Superior temporal gyrus (tissue), 1 donor: ENCODE measurements around the gene NDST4.
"Not testable (repeated sequence)": the region's sequence is repeated elsewhere in the genome, so short reads cannot be mapped to it uniquely, and the experiment has no call there.

Experiments used
- DNase-seq: peaks from one replicate; pipeline ENCODE4 v3.0.0-alpha.2; 2016; ENCODE audit errors: extremely low spot score

The NDST4 gene

DNA sequence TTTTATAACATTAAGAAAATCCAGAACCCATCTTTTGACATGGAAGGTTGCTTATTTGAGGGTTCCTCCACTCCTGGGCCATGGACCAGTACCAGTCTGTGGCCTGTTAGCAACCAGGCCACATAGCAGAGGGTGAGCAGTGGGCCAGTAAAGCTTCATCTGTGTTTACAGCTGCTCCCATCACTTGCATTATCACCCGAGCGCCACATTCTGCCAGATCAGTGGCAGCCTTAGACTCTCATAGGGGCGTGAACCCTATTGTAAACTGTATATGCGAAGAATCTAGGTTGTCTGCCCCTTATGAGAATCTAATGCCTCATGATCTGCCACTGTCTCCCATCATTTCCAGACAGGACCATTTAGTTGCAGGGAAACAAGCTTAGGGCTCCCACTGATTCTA, 58.6 kb downstream of the NDST4 start:
- DNase-seq = no peak

DNA sequence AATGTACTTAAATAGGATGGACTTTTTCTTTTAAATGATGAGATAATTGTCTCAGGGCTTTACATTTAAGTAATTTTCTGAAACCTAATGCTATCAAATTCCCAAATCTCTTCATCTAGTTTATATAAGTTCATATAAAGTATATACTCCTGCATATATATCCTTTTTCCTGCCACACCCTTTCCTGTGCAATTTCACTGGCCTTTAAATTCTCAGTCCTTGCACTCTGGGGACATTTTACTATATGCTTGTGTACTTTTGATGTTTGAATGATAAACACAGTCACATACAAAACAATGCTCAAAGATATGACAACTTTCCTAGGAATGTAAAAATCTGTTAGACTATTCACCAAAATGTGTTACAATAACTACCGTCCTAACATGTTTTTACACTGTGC, 60.1 kb downstream of the NDST4 start:
- DNase-seq = no peak

DNA sequence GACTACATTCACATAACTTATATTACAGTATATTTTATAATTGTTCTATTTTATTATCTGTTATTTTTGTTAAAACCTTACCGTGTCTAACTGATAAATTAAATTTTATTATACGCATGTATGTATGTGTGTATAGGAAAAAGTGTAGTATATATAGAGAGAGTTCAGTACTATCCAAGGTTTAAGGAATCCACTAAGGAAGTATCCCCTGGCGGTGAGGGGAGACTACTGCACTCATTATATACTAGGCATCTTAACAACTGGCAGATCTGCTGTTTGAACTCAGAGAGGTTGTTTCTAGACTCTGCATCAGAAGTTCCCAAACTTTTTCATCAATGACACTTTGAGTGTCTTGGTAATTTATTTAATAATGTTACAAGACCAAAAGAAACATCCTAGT, 70.9 kb downstream of the NDST4 start:
- DNase-seq = no peak

DNA sequence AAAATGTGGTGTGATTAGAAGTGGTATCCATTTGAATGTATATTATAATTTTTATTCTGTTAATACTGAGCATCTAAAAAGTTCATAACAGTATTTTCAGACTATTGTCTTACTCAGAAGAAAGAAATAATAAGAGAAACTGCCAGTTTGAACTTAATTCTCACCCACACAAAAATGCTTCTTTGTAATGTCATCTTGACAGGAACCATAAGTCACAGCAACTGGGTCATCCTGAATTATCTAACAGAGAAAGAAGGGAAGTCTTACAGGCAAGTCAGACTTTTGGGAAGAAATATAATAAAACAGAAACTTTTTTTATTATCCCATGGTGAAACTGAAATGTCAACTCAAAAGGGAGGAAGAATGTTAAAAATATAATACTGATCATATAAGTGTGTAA, 83.1 kb downstream of the NDST4 start:
- DNase-seq = no peak

GRCh38 chr4:115028682-115029410, 84.6 kb downstream of the NDST4 start:
- DNase-seq = no peak

GRCh38 chr4:114999880-115000279, 113.5 kb downstream of the NDST4 start:
- no peak for DNase-seq

GRCh38 chr4:114998316-114998715, 115.1 kb downstream of the NDST4 start:
- DNase-seq = no peak

DNA sequence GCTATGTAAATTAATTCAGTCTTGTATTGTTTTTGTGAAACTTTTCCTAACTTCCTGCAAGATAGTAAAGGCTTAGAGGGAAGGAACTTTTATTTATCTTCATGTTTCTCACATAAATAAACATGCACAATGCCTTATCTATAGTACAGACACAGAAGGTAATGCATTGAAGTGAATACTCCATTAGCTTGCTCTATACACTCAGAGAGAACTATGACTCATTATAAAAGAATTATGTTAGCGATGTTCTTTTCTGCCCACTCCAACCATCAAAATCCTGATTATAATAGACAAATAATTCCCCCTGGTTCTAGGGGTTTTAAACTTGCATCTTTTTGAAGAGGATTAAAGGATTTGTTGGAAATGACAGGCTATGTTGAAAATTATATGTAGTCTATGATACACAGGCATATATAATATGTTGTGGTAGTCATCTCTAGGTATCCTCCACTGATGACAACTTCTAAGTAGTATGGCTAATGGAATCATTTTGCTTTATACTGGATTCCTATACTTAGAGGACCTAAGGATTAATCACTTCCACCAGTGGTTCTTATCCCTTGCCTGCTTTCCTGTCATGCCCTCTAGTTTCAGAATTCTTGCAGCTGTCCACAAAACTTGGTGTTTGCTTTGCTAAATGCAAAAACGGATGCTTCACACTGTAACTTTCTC, 115.7 kb downstream of the NDST4 start:
- DNase-seq = no peak

DNA sequence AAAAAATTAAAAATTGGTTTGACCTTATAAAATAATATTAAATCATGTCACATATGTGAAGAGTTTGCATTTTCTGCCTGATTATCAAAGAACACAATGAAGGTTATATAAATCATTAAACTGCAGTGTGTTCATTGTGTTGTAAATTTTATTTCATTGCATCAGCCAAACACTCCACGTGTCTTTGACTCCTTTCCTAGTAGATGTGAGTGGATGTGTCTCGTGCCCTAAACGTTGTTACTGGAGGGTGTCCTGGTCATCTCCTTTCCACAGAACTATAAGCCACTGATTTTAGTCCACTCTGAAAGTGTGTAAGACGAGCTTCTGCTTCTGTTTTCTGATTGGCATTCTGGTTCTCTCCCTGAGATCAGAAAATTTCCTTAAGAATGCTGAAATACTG, 127.3 kb downstream of the NDST4 start:
- no peak for DNase-seq

DNA sequence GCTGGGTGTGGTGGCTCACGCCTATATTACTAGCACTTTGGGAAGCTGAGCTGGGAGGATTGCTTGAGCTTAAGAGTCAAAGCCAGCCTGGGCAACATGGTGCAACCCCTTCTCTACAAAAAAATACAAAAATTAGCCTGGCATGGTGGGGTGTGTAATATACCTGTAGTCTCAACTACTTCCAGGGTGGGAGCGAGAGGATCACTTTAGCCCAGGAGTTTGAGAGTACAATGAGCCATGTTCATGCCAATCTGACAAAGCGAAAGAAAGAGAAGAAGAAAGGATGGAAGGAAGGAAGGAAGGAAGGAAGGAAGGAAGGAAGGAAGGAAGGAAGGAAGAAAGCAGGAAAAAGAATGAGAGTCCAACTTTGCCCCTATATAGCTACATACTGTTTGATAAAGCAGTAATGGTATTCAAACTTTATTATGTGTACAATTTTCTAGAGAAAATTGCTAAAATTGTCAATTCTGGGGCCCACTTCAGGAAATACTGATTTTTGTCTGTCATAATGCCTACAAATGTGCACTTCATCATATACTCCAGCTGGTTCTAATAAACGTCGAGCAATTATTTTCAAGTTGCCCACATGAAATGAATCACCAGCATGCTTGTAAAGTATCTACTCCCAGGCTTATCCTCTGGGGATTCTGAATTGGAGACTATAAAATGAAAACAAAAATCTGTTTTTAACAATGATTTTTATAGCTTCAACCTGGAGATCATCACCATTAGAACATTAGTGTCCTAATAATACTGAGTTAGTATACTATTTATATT, 132.3 kb downstream of the NDST4 start:
- DNase-seq = no peak

DNA sequence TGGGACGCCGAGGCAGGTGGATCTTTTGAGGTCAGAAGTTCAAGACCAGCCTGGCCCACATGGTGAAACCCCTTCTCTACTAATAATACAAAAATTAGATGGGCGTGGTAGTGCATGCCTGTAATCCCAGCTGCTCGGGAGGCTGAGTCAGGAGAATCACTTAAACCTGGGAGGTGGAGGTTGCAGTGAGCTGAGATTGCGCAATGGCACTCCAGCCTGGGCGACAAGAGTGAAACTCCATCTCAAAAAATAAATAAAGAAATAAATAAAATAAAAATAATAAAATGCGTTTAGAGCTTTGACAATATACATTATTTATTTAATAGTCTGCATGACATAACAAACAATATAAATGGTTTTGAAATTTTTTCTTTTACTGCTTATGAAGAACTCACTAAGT, 133.0 kb downstream of the NDST4 start:
- DNase-seq = not testable (repeated sequence)

DNA sequence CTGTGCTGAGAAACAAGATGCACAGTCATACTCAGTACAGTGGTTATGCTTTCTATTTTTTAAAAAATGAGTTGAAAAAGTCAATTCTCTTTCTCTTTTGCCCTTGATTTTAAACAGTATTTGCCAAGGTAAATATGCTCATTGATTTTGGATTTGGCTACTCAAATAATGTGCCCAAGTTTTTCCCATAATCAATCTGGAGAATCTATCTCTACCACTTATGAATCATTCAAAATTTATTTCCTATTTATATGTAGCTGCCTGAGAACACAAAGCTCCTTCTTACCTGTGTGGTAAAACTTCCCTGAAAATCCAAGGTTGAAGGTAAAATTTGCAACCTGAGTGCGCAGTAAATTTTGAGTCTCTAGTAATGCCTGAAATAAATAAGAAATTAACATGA, 136.5 kb downstream of the NDST4 start:
- DNase-seq = no peak

- DNase-seq = no peak
These were observed 149.4 kb downstream of the NDST4 start for GRCh38 chr4:114964026-114964425.

DNA sequence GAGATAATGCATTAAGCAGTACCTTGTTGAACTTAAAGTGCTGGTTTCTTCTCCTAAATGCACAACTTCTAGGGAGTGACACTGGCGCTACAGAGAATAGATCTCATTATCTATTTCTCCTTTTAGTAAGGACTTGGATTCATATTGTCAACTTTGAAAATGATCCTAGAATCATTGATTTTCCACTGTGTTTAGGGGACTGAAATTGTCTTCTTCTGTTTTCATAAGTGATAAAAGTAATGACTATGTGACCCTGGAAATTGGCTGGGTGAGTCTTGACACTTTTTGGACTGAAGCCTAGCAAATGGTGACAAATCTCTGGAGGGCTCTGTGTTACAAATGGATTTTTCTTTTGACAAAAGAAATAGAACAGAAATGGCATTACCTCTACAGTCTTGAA, 167.8 kb downstream of the NDST4 start:
- no peak for DNase-seq

DNA sequence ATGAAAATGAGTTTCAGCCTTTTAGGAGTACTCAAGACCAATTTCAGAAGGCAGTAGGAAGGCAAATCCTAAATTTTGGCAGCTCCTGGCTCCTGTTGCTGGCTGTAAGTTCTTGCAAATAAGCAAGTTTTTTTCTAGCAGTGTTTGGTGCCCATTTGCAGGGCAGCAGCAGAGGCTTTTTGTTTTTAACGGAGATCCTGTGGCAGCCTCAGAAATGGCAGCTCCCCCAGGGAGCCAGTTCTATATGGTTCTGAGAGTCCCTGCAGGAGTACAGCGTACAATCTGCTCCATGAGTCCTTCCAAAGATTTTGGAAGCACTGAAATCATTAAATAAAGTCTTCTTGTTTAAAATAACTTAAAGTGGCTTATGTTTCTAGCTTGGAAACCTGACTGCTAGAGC, 171.9 kb downstream of the NDST4 start:
- DNase-seq = no peak

GRCh38 chr4:114927881-114928280, 185.5 kb downstream of the NDST4 start:
- no peak for DNase-seq

GRCh38 chr4:114926583-114926982, 186.8 kb downstream of the NDST4 start:
- peak; percentile 71 for DNase-seq

DNA sequence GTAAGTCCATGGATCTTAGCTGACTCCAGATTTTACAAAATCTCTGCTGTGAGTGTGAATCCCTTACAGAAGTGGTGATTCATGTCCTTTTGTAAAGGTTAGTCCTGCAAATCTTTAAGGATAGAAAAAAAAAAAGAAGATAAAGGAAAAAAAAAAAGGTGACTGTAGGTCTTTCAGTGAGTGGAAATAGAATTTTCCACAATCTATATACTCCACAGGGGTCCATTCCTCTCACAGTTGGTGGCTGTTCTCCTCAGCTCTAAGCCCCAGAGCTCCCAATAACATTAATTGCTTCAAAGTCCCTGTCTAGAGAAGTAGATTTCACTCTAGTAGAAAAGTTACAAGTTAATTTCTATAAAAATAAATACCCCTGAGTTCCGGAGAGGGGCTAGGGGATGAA, 189.1 kb downstream of the NDST4 start:
- no peak for DNase-seq

DNA sequence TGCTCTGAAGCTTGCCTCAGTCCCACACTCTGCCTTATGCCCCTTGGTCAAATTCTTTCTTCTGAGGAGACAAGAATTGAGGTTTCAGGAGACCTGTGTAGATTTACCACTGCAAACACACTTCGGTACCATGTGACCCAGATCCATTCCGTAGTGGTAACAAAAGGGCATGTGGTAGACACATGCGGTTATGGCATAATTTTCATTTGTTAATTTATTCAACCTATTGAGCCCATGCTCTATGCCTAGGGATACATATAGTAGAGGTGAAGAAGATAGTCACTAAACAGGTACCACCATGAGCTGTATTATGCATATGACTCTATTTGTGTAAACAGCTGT, 190.9 kb downstream of the NDST4 start:
- DNase-seq = no peak

DNA sequence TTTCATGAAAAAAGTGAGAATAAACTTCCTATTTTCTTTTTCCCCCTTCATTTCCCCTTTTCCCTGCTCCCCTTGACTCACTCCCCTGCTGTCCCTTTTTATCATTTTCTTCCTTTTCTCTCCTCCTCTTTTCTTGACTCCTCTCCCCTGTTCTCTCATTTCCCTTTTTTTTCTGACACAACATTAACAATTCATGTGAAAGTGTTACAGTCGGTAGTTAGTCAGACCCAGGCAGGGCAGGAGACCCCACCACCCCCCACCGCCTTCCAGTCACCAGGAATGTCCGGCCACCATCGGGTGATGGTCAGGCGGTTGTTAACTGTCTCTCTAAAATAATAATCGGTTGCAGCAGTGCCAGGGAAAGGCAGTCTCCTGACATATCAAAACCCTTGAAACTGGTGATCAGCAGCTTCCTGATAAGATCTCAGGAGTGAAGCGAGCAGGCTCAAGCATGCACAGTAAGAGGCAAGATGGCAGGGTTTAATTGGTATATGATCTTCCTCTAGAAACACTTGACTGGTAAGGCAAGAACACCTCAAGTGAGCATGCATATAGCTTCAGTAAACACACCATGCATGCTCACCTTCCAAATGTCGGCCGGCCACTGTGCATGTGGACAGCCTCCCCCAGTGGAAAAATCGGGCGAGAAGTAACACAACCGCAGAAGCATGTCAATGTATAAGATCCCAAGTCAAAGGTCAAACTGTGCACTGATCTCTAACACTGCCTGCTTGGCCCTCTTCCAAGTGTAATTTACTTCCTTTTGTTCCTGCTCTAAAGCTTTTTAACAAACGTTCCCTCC, 191.4 kb downstream of the NDST4 start:
- DNase-seq = no peak

DNA sequence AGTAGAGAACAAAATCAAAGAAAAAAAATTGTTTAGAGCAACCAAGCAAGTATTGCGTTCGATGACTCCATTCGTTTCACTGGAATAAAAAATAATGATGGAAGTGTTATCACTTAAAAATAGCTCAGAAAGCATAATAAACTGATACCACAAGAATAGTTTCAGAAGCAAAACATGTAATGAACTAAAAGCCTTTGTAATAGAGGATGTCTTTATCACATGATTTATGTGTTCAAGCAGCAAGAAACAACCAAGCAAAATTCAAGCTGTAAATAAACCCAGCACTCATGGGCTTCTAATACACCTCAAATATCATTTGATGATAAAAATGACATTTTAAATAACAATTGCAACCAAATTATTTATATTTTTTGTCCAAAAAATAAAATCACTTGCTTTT, 192.2 kb downstream of the NDST4 start:
- DNase-seq = no peak

DNA sequence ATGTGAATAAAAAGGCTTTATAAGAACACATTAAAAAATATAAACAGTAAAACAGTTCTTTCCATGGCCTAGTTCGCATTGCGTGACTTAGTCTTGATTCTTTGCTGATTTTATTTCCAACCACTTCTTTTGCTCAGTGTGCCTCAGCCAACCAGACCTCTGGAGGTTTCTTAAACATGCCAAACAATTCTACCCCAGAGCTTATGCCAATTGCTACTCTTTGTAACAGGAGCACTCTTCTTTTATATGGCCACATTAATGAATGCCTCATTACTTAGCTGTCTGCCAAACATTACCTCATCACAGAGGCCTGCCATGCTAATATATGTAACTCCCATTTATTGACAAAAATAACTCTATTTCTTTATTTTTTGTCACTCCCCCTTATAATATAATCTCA, 202.3 kb downstream of the NDST4 start:
- no peak for DNase-seq
